ENCODE measurements around the gene S100A9. TPM values are rescaled to one million over a fixed set of nuclear protein-coding genes. Genes with fewer than 3 reads are reported as not detected.

S100A9 gene
- polyA plus RNA-seq, 1 experiment, result not detected

GRCh38 chr1:153349363-153350320, 8.0 kb upstream of the S100A9 start:
- TF ChIP-seq, protein P1, sequence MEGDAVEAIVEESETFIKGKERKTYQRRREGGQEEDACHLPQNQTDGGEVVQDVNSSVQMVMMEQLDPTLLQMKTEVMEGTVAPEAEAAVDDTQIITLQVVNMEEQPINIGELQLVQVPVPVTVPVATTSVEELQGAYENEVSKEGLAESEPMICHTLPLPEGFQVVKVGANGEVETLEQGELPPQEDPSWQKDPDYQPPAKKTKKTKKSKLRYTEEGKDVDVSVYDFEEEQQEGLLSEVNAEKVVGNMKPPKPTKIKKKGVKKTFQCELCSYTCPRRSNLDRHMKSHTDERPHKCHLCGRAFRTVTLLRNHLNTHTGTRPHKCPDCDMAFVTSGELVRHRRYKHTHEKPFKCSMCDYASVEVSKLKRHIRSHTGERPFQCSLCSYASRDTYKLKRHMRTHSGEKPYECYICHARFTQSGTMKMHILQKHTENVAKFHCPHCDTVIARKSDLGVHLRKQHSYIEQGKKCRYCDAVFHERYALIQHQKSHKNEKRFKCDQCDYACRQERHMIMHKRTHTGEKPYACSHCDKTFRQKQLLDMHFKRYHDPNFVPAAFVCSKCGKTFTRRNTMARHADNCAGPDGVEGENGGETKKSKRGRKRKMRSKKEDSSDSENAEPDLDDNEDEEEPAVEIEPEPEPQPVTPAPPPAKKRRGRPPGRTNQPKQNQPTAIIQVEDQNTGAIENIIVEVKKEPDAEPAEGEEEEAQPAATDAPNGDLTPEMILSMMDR (IDR thresholded peaks at IDR 0.05; ENCODE audit: insufficient read depth, low read depth, low read length), result no peak
- ChIA-PET POLR2A (no interaction called here), CTCF (interaction anchor here (0.9 to 17.9 kb wide), 3 partner anchors 12 to 223 kb away, joined by 3 to 404 read pairs (median 4); no protein-coding TSS in a partner anchor)
- Histone ChIP-seq H3K27me3 (ENCODE audit: control insufficient read depth, insufficient read depth, low read length) (peaks cover 6% of the 10 kb centered on the region; the same call in 1 of the 2 replicates), H3K4me3 (ENCODE audit: low read depth, low read length) (no peak overlapping the region), H3K36me3 (ENCODE audit: control insufficient read depth, insufficient read depth, low read length) (no peaks in the 10 kb centered on the region)
- DNase-seq (ENCODE audit: low read depth), result no peak

- ChIA-PET CTCF (interaction anchor here (17.9 kb wide), 1 partner anchor 145 kb away, joined by 404 read pairs; no protein-coding TSS in a partner anchor), POLR2A (no interaction called here)
- no peak overlapping the region for H3K4me3 ChIP-seq (ENCODE audit: low read depth, low read length)
- DNase-seq (ENCODE audit: low read depth), result no peak
- TF ChIP-seq, protein P1 (IDR thresholded peaks at IDR 0.05; ENCODE audit: insufficient read depth, low read depth, low read length), result no peak
- peaks cover 6% of the 10 kb centered on the region; the same call in 1 of the 2 replicates for H3K27me3 ChIP-seq (ENCODE audit: control insufficient read depth, insufficient read depth, low read length)
- no peaks in the 10 kb centered on the region for H3K36me3 ChIP-seq (ENCODE audit: control insufficient read depth, insufficient read depth, low read length)
These were observed 7.2 kb upstream of the S100A9 start for GRCh38 chr1:153350321-153350957.

- H3K4me3 ChIP-seq (ENCODE audit: low read depth, low read length), result no peak overlapping the region
- peaks cover 6% of the 10 kb centered on the region; the same call in 1 of the 2 replicates for H3K27me3 ChIP-seq (ENCODE audit: control insufficient read depth, insufficient read depth, low read length)
- CTCF ChIA-PET, result interaction anchor here (0.7 to 17.9 kb wide), 28 partner anchors 9 to 594 kb away, joined by 3 to 404 read pairs (median 4); partner anchors contain the start of gene DENND4B
- POLR2A ChIA-PET, result no interaction called here
- TF ChIP-seq, protein P1 (IDR thresholded peaks at IDR 0.05; ENCODE audit: insufficient read depth, low read depth, low read length), result peak; percentile 80
- H3K36me3 ChIP-seq (ENCODE audit: control insufficient read depth, insufficient read depth, low read length), result no peaks in the 10 kb centered on the region
- DNase-seq (ENCODE audit: low read depth), result no peak
These were observed 5.1 kb upstream of the S100A9 start for GRCh38 chr1:153352523-153352922.

- no peaks in the 10 kb centered on the region for H3K36me3 ChIP-seq (ENCODE audit: control insufficient read depth, insufficient read depth, low read length)
- H3K4me3 ChIP-seq (ENCODE audit: low read depth, low read length), result no peak overlapping the region
- TF ChIP-seq, protein P1 (IDR thresholded peaks at IDR 0.05; ENCODE audit: insufficient read depth, low read depth, low read length), result peak; percentile 43
- ChIA-PET POLR2A (no interaction called here), CTCF (interaction anchor here (0.7 to 17.9 kb wide), 23 partner anchors 9 to 395 kb away, joined by 3 to 404 read pairs (median 4); no protein-coding TSS in a partner anchor)
- peaks cover 6% of the 10 kb centered on the region; the same call in 1 of the 2 replicates for H3K27me3 ChIP-seq (ENCODE audit: control insufficient read depth, insufficient read depth, low read length)
- DNase-seq (ENCODE audit: low read depth), result no peak
These were observed 4.3 kb upstream of the S100A9 start for GRCh38 chr1:153353226-153353947.
